Inferior parietal cortex (tissue), 1 donor: ENCODE results near the gene PRKAR1B.

Source experiments
- DNase-seq: peaks from one replicate; pipeline ENCODE4 v3.0.0-alpha.2; 2016; ENCODE audit errors: extremely low spot score

Gene PRKAR1B

DNA sequence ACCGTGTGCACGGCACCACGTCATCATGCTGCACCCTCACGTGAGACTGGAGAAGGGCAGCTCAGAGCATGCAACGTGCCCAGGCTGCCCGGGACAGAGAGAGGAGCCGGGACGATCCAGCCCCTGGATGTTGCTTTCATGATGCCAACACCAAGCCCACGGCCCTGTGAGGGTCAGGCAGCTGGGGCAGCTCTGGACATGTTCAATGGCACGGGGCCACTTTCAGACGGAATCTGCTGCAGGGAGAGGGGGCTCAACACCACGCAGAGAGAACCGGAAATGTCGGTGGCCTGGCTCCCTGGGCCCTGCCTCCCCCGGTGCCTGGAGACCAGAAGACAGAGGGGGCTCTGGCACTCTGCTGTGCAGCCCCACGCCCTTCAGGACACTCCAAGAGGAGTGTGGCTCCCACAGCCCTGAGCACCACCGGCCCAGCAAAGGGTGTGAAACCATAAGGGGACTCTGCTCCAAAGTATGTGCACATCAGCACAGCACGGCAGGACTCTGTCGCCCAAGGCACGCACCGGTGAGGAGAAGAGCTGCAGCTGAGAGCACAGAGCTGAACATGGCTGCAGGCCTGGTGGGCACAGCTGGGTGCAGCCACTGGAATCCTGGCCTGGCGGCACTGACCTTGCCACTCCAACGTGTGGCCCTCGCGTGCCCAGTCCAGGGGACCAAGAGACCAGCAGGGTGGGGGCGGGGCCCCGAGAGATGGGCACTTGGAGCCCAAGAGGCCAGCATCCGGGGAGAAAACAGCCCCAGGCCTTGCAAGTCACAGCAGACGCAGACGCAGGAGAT lies 137.1 kb downstream of the PRKAR1B start:
- DNase-seq: no peak

- DNase-seq: no peak
Measured at GRCh38 chr7:587767-588166, 139.3 kb downstream of the PRKAR1B start.

GRCh38 chr7:586494-586893 lies 140.6 kb downstream of the PRKAR1B start:
- no peak for DNase-seq

DNA sequence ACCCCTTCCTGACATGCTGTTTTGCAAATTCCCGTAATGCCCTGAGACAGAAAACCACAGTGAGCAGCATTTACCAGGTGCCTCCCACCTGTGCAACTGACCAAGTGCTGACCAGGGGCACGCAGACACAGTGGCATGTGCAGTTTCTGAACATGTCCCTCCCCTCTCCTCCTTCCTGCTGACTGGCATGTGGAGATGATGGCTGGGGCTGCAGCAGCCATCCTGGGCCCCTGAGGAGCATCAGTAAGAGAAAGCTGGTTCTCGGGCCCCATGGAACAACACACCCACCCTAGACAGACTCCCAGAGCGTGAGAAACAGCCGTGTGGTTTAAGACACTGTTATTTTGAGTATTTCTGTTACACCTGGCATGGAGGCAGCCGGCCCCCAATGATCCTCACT lies 141.2 kb downstream of the PRKAR1B start:
- DNase-seq: no peak

GRCh38 chr7:585229-585711 lies 141.8 kb downstream of the PRKAR1B start:
- no peak for DNase-seq

DNA sequence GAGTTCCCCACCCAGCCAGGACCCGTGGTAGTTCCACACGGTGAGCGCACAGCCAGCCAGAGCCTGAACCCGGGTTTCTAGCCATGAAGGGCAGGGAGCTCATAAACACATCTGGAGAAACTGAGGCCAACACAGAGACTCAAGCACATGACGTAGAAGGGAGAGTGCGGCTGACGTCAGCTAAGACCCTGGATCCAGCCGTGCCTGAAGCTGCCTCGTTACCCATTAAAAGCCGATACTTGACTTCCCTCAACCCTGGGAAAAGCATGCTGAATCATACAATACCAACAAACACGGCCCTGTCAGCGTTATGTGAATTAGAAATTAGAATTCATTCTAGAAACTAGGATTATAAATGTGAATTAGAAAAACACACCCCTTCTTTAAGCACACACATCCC lies 142.3 kb downstream of the PRKAR1B start:
- no peak for DNase-seq

DNA sequence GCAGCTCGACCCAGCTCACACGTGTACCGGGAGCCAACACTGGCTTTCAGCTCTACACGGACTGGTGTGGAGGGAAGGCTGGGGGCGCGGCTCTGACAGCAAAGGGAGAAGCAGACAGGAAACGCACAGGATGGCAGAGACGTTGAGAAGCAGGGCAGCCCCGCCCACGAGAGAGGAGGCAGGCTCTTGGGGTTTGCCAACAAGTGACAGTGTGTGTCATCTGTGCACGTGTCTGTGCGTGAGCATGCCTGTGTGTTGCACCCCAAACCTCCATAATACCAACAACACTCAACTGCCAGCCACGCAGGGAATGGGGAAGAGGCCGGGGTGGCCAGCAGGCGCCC lies 143.0 kb downstream of the PRKAR1B start:
- no peak for DNase-seq

GRCh38 chr7:583410-584121 lies 143.5 kb downstream of the PRKAR1B start:
- DNase-seq: no peak

DNA sequence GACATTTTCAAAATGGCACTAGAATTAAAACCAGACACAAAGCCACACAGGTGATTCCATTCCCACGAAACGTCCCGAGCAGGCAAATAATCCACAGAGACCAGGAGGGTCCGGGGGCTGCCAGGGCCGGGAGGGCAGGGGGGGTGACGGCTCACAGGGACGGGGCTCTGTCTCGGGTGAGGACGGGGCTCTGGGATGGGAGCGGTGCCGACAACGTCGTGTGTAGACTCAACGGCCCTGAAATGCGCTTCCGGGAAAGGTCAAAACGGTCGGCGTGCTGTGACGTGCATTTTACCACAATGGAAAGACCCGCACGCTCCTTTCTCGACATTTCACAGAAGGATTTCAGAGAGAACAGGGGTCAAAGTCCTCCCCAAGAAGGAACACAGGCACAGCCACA lies 144.2 kb downstream of the PRKAR1B start:
- no peak for DNase-seq

GRCh38 chr7:582081-582835 lies 144.8 kb downstream of the PRKAR1B start:
- DNase-seq: no peak

DNA sequence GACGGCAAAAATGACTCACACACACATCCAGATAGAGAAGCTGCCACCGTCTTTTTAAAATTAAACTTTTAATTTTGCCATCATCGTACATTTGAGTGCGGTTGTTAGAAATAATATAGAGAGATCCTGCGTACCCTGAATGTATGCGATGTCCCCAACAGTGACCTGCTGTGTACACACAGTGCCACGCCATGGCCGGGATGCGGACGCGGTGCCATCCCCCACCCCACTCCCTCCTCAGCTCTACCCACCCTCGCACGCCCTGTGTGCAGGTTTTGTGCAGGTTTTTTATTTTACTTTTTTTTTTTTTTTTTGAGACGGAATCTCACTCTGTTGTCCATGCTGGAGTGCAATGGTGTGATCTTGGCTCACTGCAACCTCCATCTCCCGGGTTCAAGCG lies 148.7 kb downstream of the PRKAR1B start:
- no peak for DNase-seq

- DNase-seq: no peak
Measured at GRCh38 chr7:577741-578370, 149.2 kb downstream of the PRKAR1B start.

DNA sequence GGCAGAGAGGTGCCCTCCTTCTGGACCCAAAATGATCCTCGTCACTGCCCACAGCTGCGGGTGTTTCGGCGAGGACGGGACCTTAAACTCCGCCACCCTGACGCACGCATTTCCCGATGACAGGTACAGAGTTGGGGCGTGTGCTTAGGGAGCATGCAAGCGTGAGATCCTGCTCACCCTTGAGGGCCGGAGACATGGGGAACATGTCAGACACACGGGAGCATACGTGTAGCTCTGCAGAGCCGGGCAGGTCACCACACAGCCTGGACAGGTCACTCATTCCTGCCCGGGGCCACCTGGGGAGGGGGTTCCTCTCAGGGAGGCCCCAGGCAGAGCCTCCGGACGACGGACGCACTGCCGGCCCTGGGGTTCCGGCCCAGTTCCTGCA lies 149.8 kb downstream of the PRKAR1B start:
- no peak for DNase-seq

- DNase-seq: no peak
Measured at GRCh38 chr7:576524-577277, 150.4 kb downstream of the PRKAR1B start.

DNA sequence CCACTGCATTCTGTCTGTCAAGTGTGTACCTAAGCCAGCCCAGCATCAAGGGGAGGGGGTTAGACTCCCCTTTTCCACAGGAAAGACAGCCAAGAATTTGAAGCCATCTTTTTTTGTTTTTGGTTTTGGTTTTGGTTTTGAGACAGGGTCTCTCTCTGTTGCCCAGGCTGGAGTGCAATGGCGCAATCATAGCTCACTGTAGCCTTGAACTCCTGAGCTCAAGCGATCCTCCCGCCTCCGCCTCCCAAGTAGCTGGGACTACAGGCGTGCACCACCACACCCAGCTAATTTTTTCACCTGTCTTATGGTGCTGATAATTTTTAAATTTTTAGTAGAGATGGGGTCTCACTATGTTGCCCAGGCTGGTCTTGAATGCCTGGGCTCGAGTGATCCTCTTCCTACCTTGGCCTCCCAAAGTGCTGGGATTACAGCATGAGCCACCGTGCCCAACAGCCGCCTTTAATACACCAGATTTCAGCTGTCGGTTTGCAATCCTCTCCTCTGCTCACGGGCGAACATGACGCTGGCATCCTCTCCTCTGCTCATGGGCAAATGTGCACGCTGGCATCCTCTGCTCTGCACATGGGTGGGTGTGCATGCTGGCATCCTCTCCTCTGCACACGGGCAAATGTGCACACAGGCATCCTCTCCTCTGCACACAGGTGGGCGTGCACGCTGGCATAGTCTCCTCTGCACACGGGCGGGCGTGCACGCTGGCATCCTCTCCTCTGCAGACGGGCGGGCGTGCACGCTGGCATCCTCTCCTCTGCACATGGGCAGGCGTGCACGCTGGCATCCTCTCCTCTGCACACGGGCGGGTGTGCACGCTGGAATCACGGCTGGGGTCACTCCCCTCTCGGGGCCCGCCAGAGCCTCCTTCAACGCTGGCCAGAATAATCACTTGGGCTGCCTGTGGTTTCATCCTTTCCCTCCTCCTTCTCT lies 151.4 kb downstream of the PRKAR1B start:
- no peak for DNase-seq

DNA sequence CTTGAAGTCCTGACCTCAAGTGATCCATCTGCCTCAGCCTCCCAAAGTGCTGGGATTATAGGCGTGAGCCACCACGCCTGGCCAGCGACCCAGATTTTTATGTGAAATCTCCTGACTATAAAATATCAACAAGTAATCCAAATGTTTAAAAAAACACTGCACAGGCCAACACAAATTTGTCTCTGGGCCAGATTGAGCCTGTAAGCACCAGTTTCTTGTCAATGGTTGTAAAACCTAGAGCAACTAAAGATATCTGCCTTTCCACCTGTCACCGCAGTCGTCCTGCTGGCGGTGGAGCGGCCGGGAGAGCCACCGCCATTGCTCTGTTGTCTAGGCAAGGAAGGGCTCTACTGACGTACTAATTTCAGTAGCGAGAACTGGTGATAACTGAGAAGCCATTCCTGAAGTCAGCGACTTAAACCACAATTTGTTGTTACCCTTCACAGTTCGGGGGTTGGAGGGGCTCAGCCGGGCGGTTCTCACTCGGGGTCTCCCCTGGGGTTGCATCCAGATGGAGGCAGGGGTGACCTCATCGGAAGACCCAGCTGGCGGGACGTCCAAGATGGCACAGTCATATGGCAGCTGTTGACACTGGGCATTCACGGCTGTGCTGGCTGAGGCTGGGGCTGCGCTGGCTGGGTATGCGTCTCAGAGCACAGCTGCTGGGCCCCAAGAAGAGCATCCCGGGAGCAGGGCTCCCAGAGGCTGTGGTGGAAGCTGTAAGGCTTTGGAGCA lies 152.3 kb downstream of the PRKAR1B start:
- DNase-seq: no peak

DNA sequence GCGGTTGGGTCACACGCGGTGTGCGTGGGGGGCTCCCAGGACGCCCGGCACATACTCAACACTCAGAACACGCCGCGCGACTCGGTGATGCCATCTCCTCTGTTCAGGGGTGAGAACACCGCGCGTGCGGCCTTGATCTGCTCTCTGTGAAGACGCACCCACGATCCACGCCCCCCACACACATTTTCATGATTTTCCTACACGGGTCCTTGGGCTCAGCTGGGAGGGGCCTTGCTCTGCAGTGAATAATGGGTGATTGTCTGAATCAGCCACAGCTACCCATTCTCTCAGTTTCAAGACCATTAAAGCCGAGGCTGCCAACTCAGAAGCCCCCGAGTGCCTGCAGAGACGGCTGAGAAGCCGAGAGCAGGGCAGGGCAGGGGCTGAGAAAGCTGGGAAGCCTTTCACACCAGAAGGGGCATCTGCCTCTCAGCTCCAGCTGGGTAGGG lies 153.1 kb downstream of the PRKAR1B start:
- no peak for DNase-seq

DNA sequence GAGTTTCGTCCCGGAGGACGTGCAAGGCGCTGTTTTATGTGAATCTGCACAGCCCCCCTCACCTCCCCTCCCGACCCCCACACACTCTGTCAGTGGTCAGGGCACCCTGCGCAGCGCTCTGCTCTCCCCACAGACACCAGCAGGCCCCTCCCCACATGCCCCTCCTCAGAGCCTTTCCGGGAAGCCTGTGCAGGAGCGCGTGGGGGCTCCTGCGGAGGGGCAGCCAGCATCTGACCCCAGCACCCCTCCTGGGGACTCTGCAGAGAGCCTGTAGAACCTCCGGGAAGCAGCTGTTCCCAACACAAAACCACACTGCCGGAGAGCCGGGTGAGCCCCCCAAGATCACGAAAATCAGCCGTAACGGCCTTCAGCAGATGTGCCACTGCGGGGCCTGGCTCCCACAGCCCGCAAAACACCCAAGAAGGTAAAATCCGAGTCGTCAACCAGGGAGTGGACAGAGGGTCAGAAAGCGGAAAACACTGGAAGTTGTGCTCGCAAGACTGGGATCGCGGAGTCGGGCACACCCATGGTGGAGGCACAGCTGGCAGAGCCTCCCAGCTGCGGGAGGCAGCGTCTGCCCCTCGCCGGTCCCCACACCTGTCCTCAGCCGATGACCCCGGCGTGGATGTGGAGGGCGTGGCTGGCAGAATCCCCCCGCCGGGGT lies 153.7 kb downstream of the PRKAR1B start:
- no peak for DNase-seq
